Progenitor cell of endocrine pancreas (in vitro differentiated cells): ENCODE measurements around the gene EEF1AKMT2. TPM values are rescaled to one million over a fixed set of nuclear protein-coding genes. Genes with fewer than 3 reads are reported as not detected.
A peak's percentile ranks its signal among the peaks of the same experiment; 100 is the strongest.

Experiments
- DNase-seq: peaks from one replicate; pipeline ENCODE4 v3.0.0; 2021; ENCODE audit warnings: low spot score; ENCODE audit not compliant: unreplicated experiment
- H3K27ac Mint-ChIP-seq: 2 replicates; pipeline ENCODE4 v1.8.0; 2021; ENCODE audit warnings: mild to moderate bottlenecking, moderate library complexity, mixed read lengths
- H3K27me3 Mint-ChIP-seq: 2 replicates; pipeline ENCODE4 v1.8.0; 2021; ENCODE audit warnings: mixed read lengths
- H3K36me3 Mint-ChIP-seq: 2 replicates; pipeline ENCODE4 v1.8.0; 2022; ENCODE audit warnings: mixed read lengths; ENCODE audit not compliant: insufficient read depth
- H3K4me1 Mint-ChIP-seq: 2 replicates; pipeline ENCODE4 v1.8.0; 2021; ENCODE audit warnings: low read depth, mixed read lengths
- H3K4me3 Mint-ChIP-seq: 2 replicates; pipeline ENCODE4 v1.8.0; 2021; ENCODE audit warnings: low read depth, mild to moderate bottlenecking, moderate library complexity, mixed read lengths
- H3K9me3 Mint-ChIP-seq: 2 replicates; pipeline ENCODE4 v1.8.0; 2021; ENCODE audit warnings: low read depth, mixed read lengths
- total RNA-seq: library from RNA; stranded (reverse); gene quantifications from 2 replicates; pipeline ENCODE4 v1.2.1, GENCODE V29; 2021
- TF ChIP-seq, protein P1 (sequence below): fragments of 200-600 bp; sonication (generic); IDR thresholded peaks from one replicate; pipeline ENCODE4 v1.5.0; 2021; ENCODE audit warnings: antibody characterized with exemption, mild to moderate bottlenecking; ENCODE audit not compliant: unreplicated experiment

EEF1AKMT2 gene
- total RNA-seq, 1 donor from 2014 or later = 17.1 TPM

DNA sequence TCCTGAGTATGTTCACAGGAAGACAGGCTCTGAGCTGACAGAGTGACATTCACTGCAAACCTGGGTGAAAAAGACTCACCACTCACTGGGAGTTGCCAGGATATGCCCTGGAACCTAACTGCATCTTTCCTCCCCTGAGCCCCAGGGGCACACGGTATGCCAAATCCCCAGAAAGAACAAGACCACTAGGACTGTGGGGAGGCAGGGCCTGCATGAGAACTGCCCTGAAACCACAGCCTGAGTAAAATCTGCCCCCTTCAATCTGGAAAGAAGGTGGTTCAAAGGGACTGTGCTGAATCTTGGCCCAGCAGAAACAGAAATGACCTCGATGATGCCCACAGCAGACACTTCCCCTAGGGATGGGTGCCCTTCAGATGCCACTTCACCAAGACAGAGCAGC lies 54.0 kb downstream of the EEF1AKMT2 start:
- TF ChIP-seq, protein P1, sequence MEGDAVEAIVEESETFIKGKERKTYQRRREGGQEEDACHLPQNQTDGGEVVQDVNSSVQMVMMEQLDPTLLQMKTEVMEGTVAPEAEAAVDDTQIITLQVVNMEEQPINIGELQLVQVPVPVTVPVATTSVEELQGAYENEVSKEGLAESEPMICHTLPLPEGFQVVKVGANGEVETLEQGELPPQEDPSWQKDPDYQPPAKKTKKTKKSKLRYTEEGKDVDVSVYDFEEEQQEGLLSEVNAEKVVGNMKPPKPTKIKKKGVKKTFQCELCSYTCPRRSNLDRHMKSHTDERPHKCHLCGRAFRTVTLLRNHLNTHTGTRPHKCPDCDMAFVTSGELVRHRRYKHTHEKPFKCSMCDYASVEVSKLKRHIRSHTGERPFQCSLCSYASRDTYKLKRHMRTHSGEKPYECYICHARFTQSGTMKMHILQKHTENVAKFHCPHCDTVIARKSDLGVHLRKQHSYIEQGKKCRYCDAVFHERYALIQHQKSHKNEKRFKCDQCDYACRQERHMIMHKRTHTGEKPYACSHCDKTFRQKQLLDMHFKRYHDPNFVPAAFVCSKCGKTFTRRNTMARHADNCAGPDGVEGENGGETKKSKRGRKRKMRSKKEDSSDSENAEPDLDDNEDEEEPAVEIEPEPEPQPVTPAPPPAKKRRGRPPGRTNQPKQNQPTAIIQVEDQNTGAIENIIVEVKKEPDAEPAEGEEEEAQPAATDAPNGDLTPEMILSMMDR = no peak
- no peak for DNase-seq
- Mint-ChIP-seq H3K27ac (no peak overlapping the region), H3K36me3 (peaks cover 7% of the 10 kb centered on the region), H3K4me1 (peaks cover 68% of the 10 kb centered on the region), H3K27me3 (no peaks in the 10 kb centered on the region), H3K4me3 (no peak overlapping the region), H3K9me3 (no peaks in the 10 kb centered on the region)

DNA sequence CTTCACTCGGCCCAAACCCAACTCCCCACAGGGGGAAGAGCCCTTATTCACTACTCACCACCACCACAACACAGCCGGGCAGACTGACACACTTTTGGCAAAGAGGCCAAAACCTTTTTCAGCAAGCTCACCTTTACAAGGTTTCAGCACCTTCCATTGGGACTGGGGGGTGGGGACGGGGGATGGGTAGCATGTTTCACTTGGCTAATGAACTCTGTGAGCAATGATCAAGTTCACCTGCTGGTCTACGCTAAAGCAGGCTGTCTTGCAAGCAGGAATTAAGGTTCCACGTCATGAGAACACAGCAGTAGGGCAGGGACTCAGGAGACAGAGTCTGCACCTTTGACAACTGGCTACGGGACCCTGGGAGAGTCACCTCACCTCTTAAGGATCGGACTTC lies 54.5 kb downstream of the EEF1AKMT2 start:
- no peak for DNase-seq
- H3K9me3 Mint-ChIP-seq = no peaks in the 10 kb centered on the region
- peaks cover 64% of the 10 kb centered on the region for H3K4me1 Mint-ChIP-seq
- H3K27me3 Mint-ChIP-seq = no peaks in the 10 kb centered on the region
- peaks cover 7% of the 10 kb centered on the region for H3K36me3 Mint-ChIP-seq
- TF ChIP-seq, protein P1 = no peak
- peak overlapping the region; percentile 8 for H3K27ac Mint-ChIP-seq
- H3K4me3 Mint-ChIP-seq = no peak overlapping the region

DNA sequence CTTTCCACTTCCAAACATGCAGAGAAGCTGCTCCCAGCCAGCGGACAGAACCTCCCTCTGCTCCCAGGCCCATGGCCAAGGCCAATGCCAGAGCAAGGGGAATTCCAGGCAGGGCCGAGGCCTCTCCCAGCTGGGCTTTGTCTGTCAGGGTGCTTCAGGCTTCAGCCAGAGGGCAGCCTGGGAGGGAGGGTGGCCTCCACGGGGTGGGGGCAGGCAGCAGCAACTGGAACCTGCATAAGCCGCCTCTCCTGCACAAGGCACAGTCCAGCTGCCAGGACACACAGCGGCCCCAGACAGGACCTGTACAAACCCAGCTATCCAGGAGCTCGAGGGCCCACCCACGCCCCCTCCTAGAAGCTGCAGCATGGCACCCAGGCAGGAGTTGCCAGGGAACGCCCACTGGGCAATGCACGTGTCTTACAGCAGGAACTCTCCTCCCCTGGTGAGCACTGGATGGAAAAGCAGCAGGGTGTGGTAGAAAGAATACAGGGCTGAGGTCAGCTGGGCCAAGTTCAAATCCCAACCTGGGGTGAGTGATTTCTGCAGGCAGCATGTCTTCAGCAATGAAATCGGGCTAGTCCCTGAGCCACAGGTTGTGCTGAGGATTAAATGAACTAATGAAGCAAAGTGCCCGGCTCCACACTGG lies 55.1 kb downstream of the EEF1AKMT2 start:
- Mint-ChIP-seq H3K4me3 (no peak overlapping the region), H3K27ac (peak overlapping the region; percentile 34), H3K9me3 (no peaks in the 10 kb centered on the region), H3K36me3 (peaks cover 7% of the 10 kb centered on the region), H3K27me3 (no peaks in the 10 kb centered on the region), H3K4me1 (peaks cover 61% of the 10 kb centered on the region)
- DNase-seq = no peak
- TF ChIP-seq, protein P1 = no peak

DNA sequence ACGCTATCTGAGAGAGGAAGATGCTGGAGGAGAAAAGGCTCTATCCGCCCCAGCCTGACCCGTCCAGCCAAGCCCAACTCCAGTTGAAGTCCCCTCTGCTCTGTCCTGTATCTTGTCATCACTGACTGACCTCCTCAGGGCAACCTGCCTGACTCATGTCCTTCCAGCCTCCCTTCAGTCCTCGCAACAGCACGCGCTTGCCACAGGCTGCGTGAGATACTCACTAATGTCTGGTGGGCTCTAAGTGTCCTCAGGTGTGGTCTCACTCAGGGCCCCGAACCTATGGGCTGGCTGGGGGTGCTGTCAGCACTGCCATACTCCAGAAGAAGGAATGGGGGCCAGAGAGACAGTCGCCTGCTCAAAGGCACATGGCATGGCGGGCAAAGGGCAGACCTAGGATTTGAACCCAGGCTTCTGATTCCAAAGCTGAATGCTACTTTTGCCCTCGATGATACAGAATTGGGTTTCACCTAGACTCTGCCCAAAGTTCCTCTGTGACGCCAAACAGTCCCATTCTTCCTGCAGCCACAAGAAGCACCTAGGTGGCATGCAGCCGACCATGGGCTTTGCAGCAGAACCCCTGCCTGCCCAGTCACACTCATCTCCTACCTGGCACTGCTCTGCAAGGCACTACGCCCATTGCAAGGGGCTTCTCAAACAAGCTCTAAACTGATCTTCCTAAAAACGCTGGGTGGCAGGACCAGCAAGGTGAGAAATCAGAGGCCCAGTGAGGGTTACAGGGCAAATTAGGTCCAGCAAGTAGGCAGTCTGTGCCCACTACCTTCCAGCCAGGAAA lies 56.0 kb downstream of the EEF1AKMT2 start:
- H3K36me3 Mint-ChIP-seq = peaks cover 7% of the 10 kb centered on the region
- peak overlapping the region; percentile 34 for H3K27ac Mint-ChIP-seq
- no peak for DNase-seq
- TF ChIP-seq, protein P1 = no peak
- H3K27me3 Mint-ChIP-seq = no peaks in the 10 kb centered on the region
- H3K4me3 Mint-ChIP-seq = no peak overlapping the region
- peaks cover 54% of the 10 kb centered on the region for H3K4me1 Mint-ChIP-seq
- no peaks in the 10 kb centered on the region for H3K9me3 Mint-ChIP-seq

DNA sequence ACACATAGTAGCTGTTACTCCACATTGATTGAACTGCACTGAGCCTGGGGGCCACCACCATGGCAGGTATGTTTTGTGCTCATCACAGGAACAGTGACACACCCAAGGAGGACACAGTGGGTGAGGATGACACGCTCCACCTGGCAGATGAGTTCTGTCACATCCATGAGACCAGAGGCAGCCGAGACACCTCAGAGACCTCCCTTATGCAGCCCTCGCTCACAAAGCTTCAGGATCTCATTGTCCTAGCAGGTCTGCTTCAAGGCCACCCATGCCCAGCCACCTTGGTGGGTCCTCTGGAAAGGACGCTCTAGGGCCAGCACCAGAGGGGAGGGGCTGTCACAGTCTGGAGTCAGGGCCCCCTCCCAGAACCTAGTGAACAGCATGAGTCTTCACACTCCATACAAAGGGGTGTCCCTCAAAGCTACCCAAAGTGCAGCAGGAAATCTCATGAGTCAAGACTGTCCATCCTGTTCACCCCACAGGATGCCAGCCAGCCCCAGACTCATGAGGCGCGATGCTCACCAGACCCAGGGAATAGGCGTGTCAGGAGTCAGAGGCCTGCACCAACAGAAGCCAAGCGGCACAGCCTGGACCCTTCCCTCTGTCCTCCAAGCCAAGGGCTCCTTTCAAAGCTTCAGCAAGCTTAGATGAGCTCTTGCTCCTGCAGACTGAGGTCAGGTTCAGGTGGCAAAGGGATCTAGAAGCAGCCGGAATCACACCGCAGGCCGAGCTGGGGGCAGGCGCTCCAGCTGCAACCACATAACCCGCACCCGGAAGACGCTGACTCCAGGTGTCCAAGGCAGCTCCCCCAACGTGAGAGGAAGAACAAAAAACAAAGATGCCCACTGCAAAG lies 57.1 kb downstream of the EEF1AKMT2 start:
- H3K27ac Mint-ChIP-seq = peak overlapping the region; percentile 80
- TF ChIP-seq, protein P1 = no peak

More for the DNA sequence above, 57.1 kb downstream of the EEF1AKMT2 start:
- Mint-ChIP-seq H3K27me3 (no peaks in the 10 kb centered on the region), H3K36me3 (peaks cover 7% of the 10 kb centered on the region), H3K9me3 (no peaks in the 10 kb centered on the region), H3K4me3 (no peak overlapping the region), H3K4me1 (peaks cover 42% of the 10 kb centered on the region)
- DNase-seq = no peak
